GM13976 (cell line): ENCODE measurements around the gene CDK5RAP2.

Source experiments
- DNase-seq: peaks from one replicate; pipeline ENCODE4 v3.0.0; 2012; ENCODE audit warnings: low spot score
- in situ Hi-C: fragments of 300-500 bp; cut with MboI; formaldehyde crosslinking; loops from one replicate; pipeline ENCODE4 v1.12.0; 2022; ENCODE audit warnings: low sequenced_read_pairs, mixed read lengths, inconsistent platforms; ENCODE audit not compliant: unreplicated experiment
- TF ChIP-seq, protein P1 (sequence below): IDR thresholded peaks from 2 replicates; pipeline ENCODE4 v1.5.1; 2012; ENCODE audit warnings: borderline replicate concordance, mild to moderate bottlenecking; ENCODE audit not compliant: insufficient read depth; ENCODE audit errors: extremely low read depth, missing control alignments, control extremely low read depth

CDK5RAP2 gene

GRCh38 chr9:120389300-120389699 lies 190.7 kb downstream of the CDK5RAP2 start:
- DNase-seq: no peak
- TF ChIP-seq, protein P1, sequence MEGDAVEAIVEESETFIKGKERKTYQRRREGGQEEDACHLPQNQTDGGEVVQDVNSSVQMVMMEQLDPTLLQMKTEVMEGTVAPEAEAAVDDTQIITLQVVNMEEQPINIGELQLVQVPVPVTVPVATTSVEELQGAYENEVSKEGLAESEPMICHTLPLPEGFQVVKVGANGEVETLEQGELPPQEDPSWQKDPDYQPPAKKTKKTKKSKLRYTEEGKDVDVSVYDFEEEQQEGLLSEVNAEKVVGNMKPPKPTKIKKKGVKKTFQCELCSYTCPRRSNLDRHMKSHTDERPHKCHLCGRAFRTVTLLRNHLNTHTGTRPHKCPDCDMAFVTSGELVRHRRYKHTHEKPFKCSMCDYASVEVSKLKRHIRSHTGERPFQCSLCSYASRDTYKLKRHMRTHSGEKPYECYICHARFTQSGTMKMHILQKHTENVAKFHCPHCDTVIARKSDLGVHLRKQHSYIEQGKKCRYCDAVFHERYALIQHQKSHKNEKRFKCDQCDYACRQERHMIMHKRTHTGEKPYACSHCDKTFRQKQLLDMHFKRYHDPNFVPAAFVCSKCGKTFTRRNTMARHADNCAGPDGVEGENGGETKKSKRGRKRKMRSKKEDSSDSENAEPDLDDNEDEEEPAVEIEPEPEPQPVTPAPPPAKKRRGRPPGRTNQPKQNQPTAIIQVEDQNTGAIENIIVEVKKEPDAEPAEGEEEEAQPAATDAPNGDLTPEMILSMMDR: no peak
- in situ Hi-C loops: no loop called here

DNA sequence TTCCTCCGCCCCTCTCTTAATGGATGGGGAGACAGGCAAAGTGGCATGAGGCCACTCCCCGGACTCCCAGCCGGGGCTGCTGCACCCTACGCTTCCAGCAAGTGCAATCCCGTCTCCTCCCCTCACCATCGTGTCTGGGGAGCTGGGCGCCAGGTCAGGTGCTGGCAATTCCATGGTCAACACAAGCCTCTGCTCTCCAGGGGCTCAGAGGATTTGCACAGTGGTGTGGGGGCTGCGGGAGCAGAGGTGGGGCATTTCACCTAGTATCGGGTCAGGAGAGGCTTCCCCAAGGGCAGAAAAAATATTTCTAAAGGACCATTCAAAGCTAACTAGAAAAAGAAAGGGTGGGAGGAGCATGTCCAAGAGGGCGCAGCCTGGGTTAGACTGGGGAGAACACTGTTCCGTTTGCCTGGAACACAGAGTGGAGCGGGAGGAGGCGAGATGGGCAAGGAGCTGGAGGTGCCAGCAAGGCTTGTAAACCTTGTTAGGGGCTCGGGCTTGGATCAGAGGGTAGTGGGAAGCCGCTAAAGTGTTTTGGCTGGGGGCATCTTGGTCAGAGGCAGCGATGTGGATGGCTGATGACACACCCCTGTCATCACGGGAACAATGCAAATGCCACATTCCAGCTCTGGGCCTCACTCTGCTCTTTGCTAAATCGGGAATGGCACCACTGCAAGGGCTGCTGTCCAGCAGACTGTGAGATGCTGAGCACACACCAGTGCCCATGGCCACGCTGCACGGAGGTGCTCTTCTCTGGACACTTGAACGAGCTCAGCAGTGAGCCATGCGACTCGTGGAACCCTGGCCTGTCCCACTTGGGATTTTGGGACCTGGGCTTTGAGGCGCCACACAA lies 191.7 kb downstream of the CDK5RAP2 start:
- DNase-seq: no peak
- TF ChIP-seq, protein P1: no peak

DNA sequence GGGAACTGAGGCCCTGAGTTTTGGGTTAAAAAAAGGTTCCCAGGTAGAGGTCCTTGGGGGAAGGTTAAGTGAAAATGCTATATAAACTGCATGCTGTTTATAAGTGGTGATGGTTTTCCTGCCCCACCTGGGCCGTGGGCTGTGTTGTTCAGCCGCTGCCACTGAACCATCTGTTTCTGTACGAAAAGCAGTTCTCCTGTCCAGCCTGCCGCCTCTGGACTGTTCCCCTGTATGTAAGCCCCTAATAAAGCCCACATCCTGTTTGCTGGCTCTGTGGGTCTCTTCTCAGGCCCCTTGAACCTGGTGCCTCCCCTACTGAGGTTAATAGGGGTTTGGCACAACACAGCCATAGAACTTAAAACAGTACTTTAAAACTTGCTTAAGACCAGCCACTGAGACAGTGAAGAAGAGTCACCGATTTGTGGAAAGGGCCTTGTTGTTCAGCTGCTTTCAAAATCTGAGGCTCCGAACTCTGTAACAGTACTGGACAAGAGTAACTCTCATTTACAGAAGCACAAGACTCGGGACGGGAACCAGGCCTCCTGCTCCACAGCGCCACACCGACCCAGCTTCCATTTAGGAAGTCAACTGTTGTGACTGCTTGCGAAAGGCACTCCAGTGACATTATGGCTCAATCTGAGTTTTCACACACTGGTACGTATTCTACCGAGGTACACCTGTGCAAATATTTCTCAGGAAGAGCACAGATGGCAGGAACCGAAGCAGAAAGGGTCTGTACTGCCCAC lies 192.5 kb downstream of the CDK5RAP2 start:
- TF ChIP-seq, protein P1: no peak
- DNase-seq: no peak
- in situ Hi-C loops: no loop called here

More for the DNA sequence above, 191.7 kb downstream of the CDK5RAP2 start:
- in situ Hi-C loops: no loop called here

DNA sequence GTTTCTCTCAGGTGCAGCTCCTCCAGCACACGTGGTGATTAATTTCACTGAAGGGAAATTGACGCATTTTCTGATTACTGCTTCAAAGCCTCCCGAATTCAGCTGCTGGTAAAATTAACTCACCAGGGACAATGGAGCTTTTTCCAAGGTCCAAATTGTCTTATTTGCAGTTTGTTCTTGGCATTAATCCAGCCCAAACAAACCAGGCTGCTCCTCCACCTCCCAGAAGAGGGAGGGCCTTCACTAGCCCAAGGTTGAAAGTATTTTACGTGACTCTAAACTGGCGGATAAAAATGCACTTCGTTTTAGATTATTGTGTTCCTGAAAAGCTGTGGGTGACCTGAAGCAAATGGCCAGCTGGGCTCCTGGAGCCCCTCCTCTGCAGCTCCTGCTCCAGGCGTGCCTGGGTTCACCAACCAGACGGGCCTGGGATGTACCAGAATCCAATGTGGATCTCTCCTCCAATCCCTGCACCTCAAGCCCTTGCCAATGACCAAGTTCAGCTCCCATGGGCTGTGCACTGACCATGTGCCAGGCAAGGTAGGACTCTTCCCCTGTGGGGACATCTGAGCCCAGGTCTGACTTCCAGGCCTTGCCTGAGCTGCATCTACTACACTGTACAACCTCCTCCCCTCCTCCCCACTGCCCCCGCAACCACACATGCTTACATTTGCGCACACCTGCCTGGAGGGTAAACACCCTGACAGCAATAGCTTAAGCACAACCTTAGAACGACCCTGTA lies 193.4 kb downstream of the CDK5RAP2 start:
- no peak for DNase-seq

DNA sequence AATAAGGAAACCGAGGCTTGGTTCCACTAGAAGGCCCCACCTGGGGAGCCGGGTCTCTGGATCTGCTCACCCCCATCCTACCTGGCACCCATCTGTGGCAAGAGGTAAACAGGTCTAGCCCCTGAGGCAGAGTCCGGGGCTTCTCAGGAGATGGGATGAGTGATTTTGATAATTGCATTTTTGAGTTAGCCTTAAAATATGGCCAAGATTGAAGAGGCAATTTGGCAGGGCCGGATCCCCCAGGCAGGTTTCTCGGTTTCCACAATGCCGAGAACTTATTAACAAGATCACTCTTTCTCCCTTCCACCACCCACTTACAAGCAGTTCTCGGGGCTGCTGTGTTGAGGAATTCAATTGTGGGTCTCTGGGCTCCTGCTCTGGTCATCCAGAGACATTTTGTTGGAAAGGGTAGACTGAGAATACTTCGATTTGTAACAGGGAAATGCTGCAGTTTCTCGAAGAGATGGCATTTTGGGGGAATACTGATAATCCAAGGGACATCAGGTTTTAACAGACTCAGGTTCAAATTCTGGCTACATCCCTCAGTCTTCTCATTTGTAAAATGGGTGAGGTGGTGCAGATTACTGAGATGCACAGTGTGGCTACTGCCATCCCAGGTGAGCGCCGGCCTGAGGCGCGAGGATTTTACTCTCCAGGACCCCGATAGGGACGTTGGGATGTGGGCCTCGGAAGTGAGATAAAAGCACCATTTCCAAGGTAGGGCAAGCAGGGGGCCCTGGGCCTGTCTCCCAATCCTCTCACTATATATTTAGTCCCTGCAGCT lies 194.2 kb downstream of the CDK5RAP2 start:
- in situ Hi-C loops: no loop called here
- TF ChIP-seq, protein P1: no peak
- no peak for DNase-seq

More for the DNA sequence above, 193.4 kb downstream of the CDK5RAP2 start:
- TF ChIP-seq, protein P1: no peak
- in situ Hi-C loops: no loop called here
